GM21529 (cell line): ENCODE results near the gene CERS5.
"Not testable (repeated sequence)": the region's sequence is repeated elsewhere in the genome, so short reads cannot be mapped to it uniquely, and the experiment has no call there.

Source experiments
- ATAC-seq: cut with Tn5 transposase; IDR thresholded peaks from one replicate; pipeline ENCODE4 v1.9.1; 2021; ENCODE audit not compliant: unreplicated experiment

The CERS5 gene

DNA sequence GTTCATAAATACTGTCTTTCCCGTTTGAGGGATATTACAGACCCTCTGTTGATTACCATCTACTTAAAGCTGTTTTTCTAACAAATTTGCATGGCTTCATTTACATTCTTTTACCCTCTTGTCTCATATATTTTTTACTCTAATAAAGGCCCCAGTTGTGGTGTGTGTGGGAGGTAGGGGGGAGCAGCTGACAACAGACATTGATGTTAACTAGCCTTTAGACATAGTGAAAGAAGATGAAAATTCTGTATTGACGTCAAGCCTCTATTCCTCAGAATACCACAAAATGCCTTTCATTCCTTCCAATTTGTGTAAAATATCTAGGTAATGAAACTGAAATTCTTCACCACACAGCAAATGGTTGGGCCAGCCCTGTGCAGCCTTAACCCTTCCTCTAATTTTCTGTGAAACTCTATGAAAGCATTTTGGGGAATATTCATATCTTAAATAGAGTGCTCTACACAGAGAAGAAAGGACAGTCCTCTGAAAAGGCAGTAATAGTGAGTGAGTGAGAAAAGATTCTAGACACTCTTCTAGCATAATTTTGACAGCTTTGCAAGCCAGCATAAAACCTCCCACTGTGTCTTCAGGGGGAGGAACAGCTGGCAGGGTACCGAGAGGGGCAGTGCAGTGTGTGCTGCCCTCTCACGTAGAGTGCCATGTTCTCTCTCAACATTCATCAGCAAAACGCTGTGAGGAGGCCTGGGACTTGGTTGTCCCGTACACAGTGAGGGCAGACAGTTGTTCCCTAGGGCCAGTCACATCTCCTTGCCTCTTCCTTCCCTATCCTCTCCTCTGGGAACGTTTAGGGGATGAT is 20.1 kb upstream of the CERS5 start:
- peak; percentile 68 for ATAC-seq

GRCh38 chr12:50186681-50187080 is 19.5 kb upstream of the CERS5 start:
- ATAC-seq = no peak

DNA sequence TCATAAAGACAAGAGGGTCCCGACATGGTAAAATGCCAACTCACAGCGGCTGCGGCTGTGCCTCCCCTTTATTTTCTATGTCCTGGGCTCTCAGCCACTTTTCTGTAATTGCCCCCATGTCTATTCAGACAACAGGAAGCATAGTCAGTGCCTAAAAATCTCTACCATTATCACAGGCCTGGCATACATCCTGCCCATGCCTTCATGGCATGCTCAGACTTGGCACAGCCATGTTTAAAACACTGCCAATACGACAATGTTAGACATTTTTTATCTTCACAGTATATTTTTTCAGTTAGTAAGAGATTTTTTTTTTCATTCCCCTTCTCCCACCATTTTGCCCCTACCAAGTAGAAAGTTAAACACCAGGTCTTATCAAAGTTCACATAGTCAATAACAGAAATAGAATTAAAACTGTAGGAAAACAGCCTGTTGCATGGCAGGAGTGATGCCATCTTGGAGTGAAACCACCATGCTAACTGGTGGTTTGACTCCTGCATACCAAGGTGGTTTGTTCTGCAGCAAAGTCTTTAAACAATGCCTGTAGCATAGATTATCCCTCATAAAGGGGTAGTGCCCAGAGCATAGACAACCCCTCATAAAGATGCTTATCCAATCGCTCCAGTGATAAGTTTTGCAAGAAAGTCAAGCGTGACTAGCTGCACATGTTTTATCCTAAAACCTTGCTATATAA is 18.9 kb upstream of the CERS5 start:
- no peak for ATAC-seq

GRCh38 chr12:50185301-50185895 is 18.2 kb upstream of the CERS5 start:
- ATAC-seq = no peak

GRCh38 chr12:50184261-50184660 is 17.1 kb upstream of the CERS5 start:
- no peak for ATAC-seq

GRCh38 chr12:50182461-50182860 is 15.3 kb upstream of the CERS5 start:
- no peak for ATAC-seq

DNA sequence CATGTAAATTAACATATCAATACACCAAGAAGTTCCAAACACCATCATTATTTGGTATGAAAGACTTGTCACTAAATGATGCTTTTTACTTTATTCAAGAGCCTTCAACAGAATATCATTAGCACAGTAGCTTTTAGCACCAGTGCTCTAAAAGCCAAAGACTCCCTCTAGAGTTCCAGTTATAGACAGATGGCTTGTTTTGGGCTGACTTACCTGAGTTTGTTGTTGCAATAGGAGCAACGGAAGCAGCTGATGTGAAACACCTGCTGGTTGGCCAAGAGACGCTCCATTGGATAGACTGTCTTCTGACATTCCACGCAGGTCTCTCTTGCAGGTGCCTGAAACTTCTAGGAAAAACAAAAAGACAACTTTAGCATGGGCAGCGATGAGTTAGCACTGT is 14.5 kb upstream of the CERS5 start:
- no peak for ATAC-seq

DNA sequence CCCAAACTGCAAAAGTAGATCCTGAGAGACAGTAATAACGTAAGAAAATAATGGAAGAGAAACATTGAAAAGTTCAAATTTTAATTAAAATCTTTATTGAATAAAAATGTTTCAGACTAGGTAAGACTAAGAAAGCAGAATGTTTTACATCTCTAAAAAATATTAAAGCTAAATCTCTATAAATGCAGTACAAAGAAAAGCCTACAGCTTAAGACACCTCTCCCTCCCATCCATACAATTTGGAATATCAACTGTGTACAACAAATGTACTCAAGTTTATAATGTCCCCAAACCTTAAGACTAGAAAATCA is 8.5 kb upstream of the CERS5 start:
- no peak for ATAC-seq

DNA sequence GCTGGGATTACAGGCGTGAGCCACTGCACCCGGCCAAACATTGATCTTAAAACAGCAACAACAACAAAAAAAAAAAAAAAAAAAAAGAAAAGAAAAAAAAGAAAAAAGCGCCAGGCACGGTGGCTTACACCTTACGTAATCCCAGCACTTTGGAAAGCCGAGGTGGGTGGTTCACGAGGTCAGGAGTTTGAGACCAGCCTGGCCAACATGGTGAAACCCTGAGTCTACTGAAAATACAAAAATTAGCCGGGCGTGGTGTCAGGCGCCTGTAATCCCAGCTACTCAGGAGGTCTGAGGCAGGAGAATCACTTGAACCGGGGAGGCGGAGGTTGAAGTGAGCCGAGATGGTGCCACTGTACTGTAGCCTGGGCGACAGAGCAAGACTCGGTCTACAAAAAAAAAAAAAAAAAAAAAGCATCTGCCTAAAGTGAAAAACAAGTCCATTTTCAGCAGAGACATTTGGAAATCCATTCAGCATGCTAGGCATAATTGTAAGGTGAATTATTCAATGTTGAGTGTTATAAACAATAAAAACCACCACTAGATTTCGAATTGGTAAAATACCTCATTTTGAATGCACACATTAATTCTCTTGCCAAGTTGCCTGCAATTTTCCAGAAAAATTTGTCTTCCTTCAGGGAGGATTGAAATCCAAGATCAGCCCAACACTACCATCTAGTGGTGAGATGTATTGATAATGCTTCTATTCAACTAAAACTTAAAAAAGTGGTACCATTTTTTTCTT is 8.0 kb upstream of the CERS5 start:
- no peak for ATAC-seq

GRCh38 chr12:50166799-50167048 is 445 bp downstream of the CERS5 start:
- ATAC-seq = peak; percentile 38

DNA sequence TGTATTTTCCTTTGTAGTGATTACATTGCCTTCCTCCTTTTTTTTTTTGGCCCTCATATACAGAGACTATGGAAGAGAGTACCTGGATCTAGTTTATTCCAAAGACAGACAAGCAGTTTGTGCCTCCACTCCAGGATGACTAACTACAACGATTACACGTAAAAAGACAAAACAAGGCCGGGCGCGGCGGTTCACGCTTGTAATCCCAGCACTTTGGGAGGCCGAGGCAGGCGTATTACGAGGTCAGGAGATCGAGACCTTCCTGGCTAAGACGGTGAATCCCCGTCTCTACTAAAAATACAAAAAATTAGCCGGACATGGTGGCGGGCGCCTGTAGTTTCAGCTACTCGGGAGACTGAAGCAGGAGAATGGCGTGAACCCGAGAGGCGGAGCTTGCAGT is 2.2 kb downstream of the CERS5 start:
- ATAC-seq = no peak

GRCh38 chr12:50162230-50162629 is 4.9 kb downstream of the CERS5 start:
- no peak for ATAC-seq

GRCh38 chr12:50160643-50161042 is 6.5 kb downstream of the CERS5 start:
- no peak for ATAC-seq

- no peak for ATAC-seq
These were observed 9.9 kb downstream of the CERS5 start for GRCh38 chr12:50157259-50157658.

GRCh38 chr12:50156641-50157040 is 10.5 kb downstream of the CERS5 start:
- ATAC-seq = no peak

DNA sequence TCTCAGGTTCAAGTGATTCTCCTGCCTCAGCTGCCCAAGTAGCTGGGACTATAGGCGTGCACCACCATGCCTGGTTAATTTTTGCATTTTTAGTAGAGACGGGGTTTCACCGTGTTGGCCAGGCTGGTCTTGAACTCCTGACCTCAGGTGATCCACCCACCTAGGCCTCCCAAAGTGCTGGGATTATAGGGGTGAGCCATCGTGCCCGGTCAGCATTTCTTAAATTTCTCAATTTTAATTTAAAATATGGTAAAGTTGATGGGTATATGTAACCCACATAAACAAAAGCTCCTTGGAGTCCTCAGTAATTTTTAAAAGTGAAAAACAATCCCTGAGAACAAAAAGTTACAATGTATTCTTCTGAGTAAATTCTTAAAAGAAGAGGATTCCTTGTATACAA is 12.2 kb downstream of the CERS5 start:
- not testable (repeated sequence) for ATAC-seq

- no peak for ATAC-seq
These were observed 16.0 kb downstream of the CERS5 start for GRCh38 chr12:50151047-50151687.

DNA sequence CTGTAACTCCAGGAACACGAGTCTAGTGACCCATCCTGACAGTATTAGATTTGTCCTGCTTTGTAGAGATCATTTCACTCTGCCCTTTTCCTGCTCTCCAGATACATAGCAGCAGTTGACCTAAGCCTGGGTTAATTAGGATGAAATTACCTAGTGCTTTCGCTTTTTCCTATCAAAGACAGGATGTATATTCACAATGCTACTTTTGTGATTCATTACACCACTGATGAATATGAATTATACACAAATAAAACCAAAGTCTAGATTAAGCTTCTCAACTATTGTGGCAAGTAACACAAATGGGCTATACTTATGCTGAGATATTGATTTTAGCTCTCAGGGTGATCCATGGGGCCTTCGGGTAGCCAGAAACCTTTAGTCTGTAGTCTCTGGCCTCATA is 17.9 kb downstream of the CERS5 start:
- ATAC-seq = no peak

DNA sequence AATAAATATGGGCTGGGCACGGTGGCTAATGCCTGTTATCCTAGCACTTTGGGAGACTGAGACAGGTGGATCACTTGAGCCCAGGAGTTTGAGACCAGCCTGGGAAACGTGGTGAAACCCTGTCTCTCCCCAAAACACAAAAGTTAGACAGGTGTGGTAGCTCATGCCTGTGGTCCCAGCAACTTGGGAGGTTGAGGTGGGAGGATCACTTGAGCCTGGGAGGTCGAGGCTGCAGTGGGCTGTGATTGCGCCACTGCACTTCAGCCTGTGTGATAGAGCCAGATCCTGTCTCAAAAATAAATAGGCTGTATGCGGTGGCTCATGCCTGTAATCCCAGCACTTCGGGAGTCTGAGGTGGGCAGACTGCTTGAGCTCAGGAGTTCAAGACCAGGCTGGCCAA is 19.2 kb downstream of the CERS5 start:
- ATAC-seq = not testable (repeated sequence)

DNA sequence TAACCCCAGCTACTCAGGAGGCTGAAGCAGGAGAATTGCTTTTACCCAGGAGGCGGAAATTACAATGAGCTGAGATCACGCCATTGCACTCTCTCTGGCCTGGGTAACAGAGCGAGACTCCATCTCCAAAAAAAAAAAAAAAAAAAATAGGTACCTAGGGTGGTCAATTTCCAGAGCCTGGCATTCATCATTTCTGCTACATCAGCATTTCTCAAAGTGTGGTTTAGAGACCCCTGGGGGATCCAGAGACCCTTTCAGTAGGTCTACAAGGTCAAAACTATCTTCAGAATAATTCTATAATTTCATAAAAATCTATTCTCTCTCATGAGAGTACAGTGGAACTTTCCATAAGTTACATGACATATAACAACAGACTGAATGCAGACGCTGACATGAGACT is 19.9 kb downstream of the CERS5 start:
- ATAC-seq = no peak

- no peak for ATAC-seq
These were observed 21.7 kb downstream of the CERS5 start for GRCh38 chr12:50145439-50145838.
